NCI-H1417 treated with DMSO at 0.1 percent for 48 hours (cell line): ENCODE measurements around the gene RASGRP4.
"Not testable (repeated sequence)": the region's sequence is repeated elsewhere in the genome, so short reads cannot be mapped to it uniquely, and the experiment has no call there.

Experiments
- DNase-seq: peaks from one replicate; lab custom pipeline; 2025; lab: John Stamatoyannopoulos, UW

RASGRP4 gene

DNA sequence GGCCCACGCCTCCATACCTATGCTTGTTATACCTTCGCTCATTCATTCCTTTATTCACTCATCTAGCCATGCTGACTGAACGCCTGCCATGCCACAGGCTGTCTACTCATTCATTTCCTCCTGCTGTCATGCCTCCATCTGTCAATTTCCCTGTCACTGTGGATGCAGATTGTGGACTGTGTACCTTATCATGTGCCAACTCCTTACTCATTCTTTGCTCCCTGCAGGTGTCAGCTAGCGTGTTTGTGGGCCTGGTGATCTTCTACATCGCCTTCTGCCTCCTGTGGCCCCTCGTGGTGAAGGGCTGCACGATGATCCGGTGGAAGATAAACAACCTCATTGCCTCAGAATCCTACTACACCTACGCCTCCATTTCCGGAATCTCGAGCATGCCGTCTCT lies 55.7 kb downstream of the RASGRP4 start:
- DNase-seq: no peak

DNA sequence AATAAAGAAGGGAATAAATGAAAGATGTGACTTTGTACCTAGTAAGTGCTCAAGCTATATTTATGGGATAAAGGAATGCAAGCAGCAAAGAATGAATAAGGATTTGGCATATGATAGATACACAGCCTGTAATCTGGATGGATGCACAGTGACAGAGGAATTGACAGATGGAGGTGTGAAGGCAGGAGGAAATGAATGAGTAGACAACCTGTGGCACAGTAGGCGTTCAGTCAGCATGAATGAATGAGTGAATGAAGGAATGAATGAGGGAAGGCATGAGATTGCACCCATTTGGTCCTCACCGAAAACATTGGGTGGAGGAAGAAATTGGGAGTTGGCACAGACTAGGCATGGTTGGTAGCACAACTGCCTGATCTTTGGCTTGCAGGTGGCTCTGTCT lies 56.4 kb downstream of the RASGRP4 start:
- no peak for DNase-seq

DNA sequence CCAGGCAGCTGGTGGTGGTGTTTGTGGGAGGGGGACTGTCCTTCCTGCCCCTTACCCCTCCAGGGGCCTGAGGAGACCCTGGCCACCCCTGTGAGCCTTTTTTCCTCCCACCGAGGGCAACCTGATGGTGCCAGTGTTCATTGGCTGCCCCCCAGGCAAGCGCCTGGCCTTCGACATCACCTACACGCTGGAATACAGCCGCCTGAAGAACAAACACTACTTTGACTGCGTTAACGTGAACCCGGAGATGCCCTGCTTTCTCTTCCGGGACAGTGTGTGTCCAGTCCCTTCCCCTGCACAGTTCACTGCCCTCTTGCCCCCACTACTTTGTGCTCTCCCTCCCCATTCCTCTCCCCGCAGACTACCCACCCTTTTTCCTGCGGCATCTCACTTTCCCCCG lies 59.0 kb downstream of the RASGRP4 start:
- DNase-seq: no peak

DNA sequence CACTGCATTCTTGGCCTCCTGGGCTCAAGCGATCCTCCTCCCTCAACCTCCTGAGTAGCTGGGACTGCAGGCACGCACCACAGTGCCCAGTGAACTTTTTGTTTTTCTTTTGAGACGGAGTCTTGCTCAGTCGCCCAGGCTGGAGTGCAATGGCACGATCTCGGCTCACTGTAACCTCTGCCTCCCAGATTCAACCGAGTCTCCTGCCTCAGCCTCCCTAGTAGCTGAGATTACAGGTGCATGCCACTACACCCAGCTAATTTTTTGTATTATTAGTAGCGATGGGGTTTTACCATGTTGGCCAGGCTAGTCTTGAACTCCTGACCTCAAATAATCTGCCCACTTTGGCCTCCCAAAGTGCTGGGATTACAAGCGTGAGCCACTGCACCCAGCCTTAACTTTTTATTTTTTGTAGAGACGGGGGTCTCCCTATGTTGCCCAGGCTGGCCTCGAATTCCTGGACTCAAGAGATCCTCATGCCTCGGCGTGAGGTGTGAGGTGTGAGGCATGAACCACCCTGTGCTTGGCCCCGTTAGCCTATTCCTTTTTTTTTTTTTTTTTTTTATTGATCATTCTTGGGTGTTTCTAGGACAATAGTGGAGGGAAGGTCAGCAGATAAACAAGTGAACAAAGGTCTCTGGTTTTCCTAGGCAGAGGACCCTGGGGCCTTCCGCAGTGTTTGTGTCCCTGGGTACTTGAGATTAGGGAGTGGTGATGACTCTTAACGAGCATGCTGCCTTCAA lies 62.9 kb downstream of the RASGRP4 start:
- DNase-seq: not testable (repeated sequence)

DNA sequence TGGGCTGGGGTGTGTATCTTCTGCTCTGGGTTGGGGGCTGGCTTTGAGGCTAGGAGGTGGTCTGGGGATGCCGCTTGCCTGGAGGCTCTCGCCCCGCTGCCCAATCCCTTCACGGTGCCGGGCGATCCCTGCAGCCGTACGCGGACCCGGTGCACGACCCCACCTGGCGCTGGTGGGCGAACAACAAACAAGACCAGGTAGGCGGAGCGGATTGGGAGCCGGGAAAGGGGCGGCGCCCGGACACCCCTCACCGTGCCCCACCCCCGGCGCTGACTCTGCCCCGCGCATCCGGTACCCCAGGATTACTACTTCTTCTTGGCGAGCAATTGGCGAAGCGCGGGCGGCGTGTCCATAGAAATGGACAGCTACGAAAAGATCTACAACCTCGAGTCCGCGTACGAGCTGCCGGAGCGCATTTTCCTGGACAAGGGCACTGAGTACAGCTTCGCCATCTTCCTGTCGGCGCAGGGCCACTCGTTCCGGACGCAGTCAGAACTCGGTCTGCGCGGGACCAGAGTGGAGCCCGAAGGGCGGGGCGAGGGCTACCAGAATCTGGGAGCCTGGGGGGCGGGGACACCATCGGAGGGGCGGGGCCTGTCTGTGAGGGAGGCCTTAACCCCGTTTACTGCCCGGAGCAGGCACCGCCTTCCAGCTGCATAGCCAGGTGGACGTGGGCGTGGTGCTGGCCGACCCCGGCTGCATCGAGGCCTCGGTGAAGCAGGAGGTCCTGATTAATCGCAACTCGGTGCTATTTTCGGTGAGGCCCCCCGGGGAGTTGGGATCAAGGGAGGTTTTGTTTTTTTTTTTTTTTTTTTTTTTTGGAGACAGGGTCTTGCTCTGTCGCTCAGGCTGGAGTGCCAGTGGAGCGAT lies 63.7 kb downstream of the RASGRP4 start:
- DNase-seq: no peak

DNA sequence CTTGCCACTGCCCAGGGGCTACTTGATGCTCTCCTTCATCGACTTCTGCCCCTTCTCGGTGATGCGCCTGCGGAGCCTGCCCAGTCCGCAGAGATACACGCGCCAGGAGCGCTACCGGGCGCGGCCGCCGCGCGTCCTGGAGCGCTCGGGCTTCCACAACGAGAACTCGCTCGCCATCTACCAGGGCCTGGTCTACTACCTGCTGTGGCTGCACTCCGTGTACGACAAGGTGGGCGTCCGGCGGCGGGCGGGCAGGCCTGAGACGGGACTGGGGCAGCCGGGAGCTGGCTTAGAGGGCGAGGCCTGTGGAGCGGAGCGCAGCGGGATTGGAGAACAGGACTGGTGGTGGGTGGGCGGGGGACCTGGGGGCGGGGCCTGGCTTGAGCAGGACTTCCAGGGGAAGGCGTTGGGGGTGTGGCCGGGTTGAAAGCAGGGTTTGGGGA lies 64.4 kb downstream of the RASGRP4 start:
- DNase-seq: no peak

DNA sequence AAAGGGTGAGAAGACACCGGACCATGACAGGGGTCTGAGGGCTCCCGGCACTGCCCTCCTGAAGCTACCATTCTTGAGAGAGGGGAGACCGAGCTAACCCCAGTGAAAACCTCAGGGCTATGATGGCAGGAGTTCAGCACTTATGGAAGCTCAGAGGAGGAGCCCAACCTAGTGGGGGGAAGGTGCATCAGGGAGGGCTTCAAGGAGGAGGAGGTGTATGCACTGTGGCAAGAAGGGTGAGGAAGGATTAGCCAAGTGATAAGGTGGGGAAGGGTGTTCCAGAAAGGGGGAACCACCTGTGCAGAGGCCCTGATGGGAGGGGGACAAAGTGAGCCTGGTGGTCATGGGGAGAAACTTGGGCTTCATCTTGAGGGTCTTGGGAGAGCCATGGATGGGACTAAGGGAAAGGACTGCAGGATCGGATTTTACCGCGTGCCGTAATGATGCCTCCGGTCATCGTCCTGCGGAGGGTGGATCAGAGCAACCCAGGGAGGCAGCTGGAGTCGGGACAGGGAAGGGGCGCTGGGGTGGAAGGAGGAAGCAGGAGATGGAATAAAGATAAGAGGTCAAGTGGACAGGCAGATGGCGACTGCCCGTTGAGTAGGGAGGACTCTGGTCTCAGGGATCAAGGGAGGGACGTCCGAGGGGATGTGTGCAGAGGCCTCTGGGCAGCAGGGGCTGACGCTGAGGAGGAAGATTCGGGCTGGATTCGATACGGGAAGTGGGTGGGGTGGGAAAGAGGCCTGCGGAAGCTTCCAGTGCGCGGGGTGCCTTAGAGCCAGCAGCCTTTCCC lies 65.0 kb downstream of the RASGRP4 start:
- DNase-seq: no peak

DNA sequence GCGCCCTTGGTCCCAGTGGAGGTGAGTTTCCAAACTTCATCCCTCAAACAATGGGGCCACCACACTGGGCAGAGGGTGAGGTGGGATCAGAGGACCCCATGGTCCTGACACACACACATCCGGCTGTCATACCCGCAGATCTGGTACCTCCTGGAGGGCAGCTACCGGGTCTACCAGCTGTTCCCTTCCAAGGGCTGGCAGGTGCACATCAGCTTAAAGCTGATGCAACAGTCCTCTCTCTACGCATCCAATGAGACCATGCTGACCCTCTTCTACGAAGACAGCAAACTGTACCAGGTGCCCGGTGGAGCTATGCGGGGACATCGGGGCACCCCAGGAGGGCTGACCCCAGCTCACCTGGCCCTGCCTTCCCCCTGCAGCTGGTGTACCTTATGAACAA lies 65.7 kb downstream of the RASGRP4 start:
- no peak for DNase-seq

DNA sequence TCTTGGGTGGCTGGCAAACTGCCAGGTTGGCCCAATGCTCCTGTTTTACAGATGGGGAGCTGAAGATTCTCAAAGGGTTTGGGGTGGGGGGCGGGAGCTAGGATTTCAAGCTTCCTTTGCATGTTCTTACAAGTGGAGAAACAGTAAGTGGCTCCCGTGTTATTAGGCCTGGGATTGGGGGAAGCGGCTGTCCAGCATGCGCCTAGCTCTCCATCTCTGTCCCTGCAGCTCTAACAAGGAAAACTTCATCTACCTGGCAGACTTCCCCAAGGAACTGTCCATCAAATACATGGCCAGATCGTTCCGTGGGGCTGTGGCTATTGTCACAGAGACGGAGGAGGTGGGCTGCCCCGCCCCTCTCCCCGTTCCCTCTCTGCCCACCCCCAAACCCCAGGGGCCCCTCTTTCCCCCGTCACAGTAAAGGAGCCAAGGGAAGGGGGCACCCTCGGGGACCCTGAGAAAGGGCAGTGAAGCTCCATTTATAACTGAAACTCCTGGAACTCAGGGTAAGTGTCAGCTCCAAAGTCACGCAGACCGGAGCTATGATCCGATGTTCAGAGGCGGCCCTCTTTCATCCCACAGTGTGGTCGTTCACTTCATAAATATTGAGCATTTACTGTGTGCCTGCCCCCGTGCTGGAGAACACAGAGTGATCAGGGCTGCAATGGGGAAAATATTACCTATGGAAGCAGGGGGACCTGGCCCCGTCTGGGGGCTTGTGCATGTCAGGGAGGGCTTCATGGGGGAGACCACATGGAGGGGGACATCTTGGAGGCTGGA lies 66.6 kb downstream of the RASGRP4 start:
- no peak for DNase-seq
